ENCODE data around the gene PCDHGC5. TPM values are rescaled to one million over a fixed set of nuclear protein-coding genes. Genes with fewer than 3 reads are reported as not detected.

The PCDHGC5 gene
- total and polyA plus RNA-seq, 2 donors (not counting 1 experiment from before 2014, with no cell fraction given): 0.10 to 0.67 TPM

DNA sequence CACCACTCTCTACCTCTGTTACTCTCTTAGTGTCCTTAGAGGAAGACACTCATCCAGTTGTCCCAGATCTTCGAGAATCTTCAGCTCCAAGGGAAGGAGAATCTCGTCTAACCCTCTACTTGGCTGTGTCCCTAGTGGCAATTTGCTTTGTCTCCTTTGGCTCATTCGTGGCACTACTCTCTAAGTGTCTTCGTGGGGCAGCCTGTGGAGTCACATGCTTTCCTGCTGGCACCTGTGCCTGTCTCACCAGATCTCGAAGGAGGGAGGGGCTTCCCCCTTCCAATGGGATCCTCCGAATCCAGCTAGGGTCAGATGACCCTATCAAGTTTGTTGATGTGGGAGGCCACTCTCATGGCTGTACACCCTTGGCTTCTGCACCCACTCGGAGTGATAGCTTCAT, 1.8 kb upstream of the PCDHGC5 start:
- Histone ChIP-seq H3K4me2 (replicated peaks; ENCODE audit: low read depth, low read length, poor library complexity, severe bottlenecking) (no peak overlapping the region), H3K4me1 (ENCODE audit: control insufficient read depth in 2 of 2, insufficient read depth in 2 of 2, low read length in 2 of 2) (peaks cover 27 to 28% of the 10 kb centered on the region in 2 donors), H3K27me3 (replicated peaks in 1 of 4; ENCODE audit: control extremely low read depth in 1 of 4, control insufficient read depth in 3 of 4, insufficient read depth in 4 of 4, low read length in 3 of 4) (peaks cover 0 to 73% (median 37%) of the 10 kb centered on the region in 4 experiments), H3K4me3 (ENCODE audit: control extremely low read depth in 1 of 5, extremely low read depth in 1 of 5, insufficient read depth in 1 of 5, low read depth in 2 of 5, low read length in 4 of 5) (no peak overlapping the region), H4K20me1 (ENCODE audit: control insufficient read depth, insufficient read depth, low read length, poor library complexity, severe bottlenecking) (no peaks in the 10 kb centered on the region), H3K27ac (ENCODE audit: low read length in 2 of 2) (no peak overlapping the region), H3K9me3 (ENCODE audit: control extremely low read depth in 1 of 3, control insufficient read depth in 2 of 3, insufficient read depth in 1 of 3, low read length in 2 of 3) (peaks cover 0 to 23% (median 0%) of the 10 kb centered on the region in 3 donors), H3K79me2 (ENCODE audit: control insufficient read depth, insufficient read depth, low read length) (no peaks in the 10 kb centered on the region), H3K36me3 (replicated peaks in 1 of 2; ENCODE audit: control extremely low read depth in 1 of 2, control insufficient read depth in 1 of 2, extremely low read depth in 1 of 2, insufficient read depth in 2 of 2, low read length in 1 of 2) (no peaks in the 10 kb centered on the region), H3K9ac (ENCODE audit: low read length) (no peak overlapping the region), H2AFZ (ENCODE audit: insufficient read depth, low read depth, low read length, poor library complexity, severe bottlenecking) (no peak overlapping the region)
- no peak for DNase-seq
- Mint-ChIP-seq H3K27me3 (peaks cover 79% of the 10 kb centered on the region), H3K4me1 (peaks cover 26% of the 10 kb centered on the region), H3K4me3 (no peak overlapping the region), H3K27ac (no peak overlapping the region), H3K9me3 (ENCODE audit: insufficient read depth) (no peaks in the 10 kb centered on the region)
- CTCF ChIA-PET: interaction anchor here (0.5 to 2.2 kb wide), 5 partner anchors 11 to 767 kb away, joined by 3 to 9 read pairs (median 6); partner anchors contain the start of gene PCDHGC3
- POLR2A ChIA-PET: no interaction called here
- ATAC-seq (ENCODE audit: low read depth): no peak
- TF ChIP-seq EZH2 (IDR thresholded peaks at IDR 0.05; ENCODE audit: borderline replicate concordance, insufficient read depth, low read depth, low read length, poor library complexity, severe bottlenecking): no peak
- TF ChIP-seq CTCF (IDR thresholded peaks at IDR 0.05): no peak
- intact Hi-C loops (cut with micrococcal nuclease): no loop called here
- 87% methylated on average over 5 of the region's 7 CpGs for WGBS (ENCODE audit: insufficient coverage)

- TF ChIP-seq CTCF (IDR thresholded peaks at IDR 0.05) (no peak), EZH2 (IDR thresholded peaks at IDR 0.05; ENCODE audit: borderline replicate concordance, insufficient read depth, low read depth, low read length, poor library complexity, severe bottlenecking) (no peak)
- Histone ChIP-seq H3K9ac (ENCODE audit: low read length) (no peak overlapping the region), H3K9me3 (ENCODE audit: control extremely low read depth in 1 of 3, control insufficient read depth in 2 of 3, insufficient read depth in 1 of 3, low read length in 2 of 3) (peaks cover 0 to 28% (median 0%) of the 10 kb centered on the region in 3 donors), H3K79me2 (ENCODE audit: control insufficient read depth, insufficient read depth, low read length) (no peaks in the 10 kb centered on the region), H3K27ac (ENCODE audit: low read length in 2 of 2) (no peak overlapping the region), H3K4me3 (ENCODE audit: control extremely low read depth in 1 of 5, extremely low read depth in 1 of 5, insufficient read depth in 1 of 5, low read depth in 2 of 5, low read length in 4 of 5) (no peak overlapping the region), H3K4me1 (ENCODE audit: control insufficient read depth in 2 of 2, insufficient read depth in 2 of 2, low read length in 2 of 2) (peaks cover 25 to 28% of the 10 kb centered on the region in 2 donors), H4K20me1 (ENCODE audit: control insufficient read depth, insufficient read depth, low read length, poor library complexity, severe bottlenecking) (no peaks in the 10 kb centered on the region), H3K4me2 (replicated peaks; ENCODE audit: low read depth, low read length, poor library complexity, severe bottlenecking) (no peak overlapping the region), H3K27me3 (replicated peaks in 1 of 4; ENCODE audit: control extremely low read depth in 1 of 4, control insufficient read depth in 3 of 4, insufficient read depth in 4 of 4, low read length in 3 of 4) (peaks cover 0 to 76% (median 29%) of the 10 kb centered on the region in 4 experiments), H3K36me3 (replicated peaks in 1 of 2; ENCODE audit: control extremely low read depth in 1 of 2, control insufficient read depth in 1 of 2, extremely low read depth in 1 of 2, insufficient read depth in 2 of 2, low read length in 1 of 2) (no peaks in the 10 kb centered on the region), H2AFZ (ENCODE audit: insufficient read depth, low read depth, low read length, poor library complexity, severe bottlenecking) (no peak overlapping the region)
- intact Hi-C loops (cut with micrococcal nuclease): no loop called here
- ChIA-PET POLR2A (no interaction called here), CTCF (interaction anchor here (0.7 to 2.0 kb wide), 4 partner anchors 16 to 35 kb away, joined by 3 to 7 read pairs (median 3); no protein-coding TSS in a partner anchor)
- Mint-ChIP-seq H3K4me1 (peaks cover 23% of the 10 kb centered on the region), H3K27me3 (peaks cover 59% of the 10 kb centered on the region), H3K9me3 (ENCODE audit: insufficient read depth) (no peaks in the 10 kb centered on the region), H3K27ac (no peak overlapping the region), H3K4me3 (no peak overlapping the region)
- ATAC-seq (ENCODE audit: low read depth) (no peak), DNase-seq (no peak)
- 90% methylated on average over 10 of the region's 10 CpGs for WGBS (ENCODE audit: insufficient coverage)
Measured at GRCh38 chr5:141489841-141490240, 960 bp downstream of the PCDHGC5 start.
